ENCODE results near the gene CALCOCO1. TPM values are rescaled to one million over a fixed set of nuclear protein-coding genes. Genes with fewer than 3 reads are reported as not detected.
A peak's percentile ranks its signal among the peaks of the same experiment; 100 is the strongest.

The CALCOCO1 gene
- total and polyA plus RNA-seq, 10 of the 15 experiments (the other 5 are each of a cell fraction or from before 2014, with no cell fraction given), result 2.8 to 55.9 (median 13.7) TPM

GRCh38 chr12:53743266-53744129 is 16.2 kb upstream of the CALCOCO1 start:
- SMC1A ChIA-PET (ENCODE audit: uncharacterized antibody, unreplicated experiment), result interaction anchor here (0.6 to 9.8 kb wide), 24 partner anchors 10 to 234 kb away, joined by 3 to 156 read pairs (median 4); partner anchors contain the start of gene CALCOCO1
- H3K4me3 ChIP-seq, result no peak overlapping the region
- no peak overlapping the region for H3K9ac ChIP-seq (ENCODE audit: control insufficient read depth, insufficient read depth, low read length)

More at GRCh38 chr12:53743266-53744129, 16.2 kb upstream of the CALCOCO1 start:
- ATAC-seq (peak; percentile 77), FAIRE-seq (peak; percentile 88), DNase-seq (ENCODE audit: low read depth, low spot score) (no peak)
- POLR2A ChIA-PET, result interaction anchor here (0.5 to 1.2 kb wide), 5 partner anchors 13 to 201 kb away, joined by 3 to 8 read pairs (median 4); no protein-coding TSS in a partner anchor
- H3K27me3 ChIP-seq (replicated peaks in 1 of 2; ENCODE audit: control insufficient read depth in 2 of 2, insufficient read depth in 2 of 2, low read length in 1 of 2), result peaks cover 9 to 21% of the 10 kb centered on the region in 2 experiments
- H4K20me1 ChIP-seq (ENCODE audit: control insufficient read depth, insufficient read depth), result no peaks in the 10 kb centered on the region
- H3K36me3 ChIP-seq (ENCODE audit: control insufficient read depth in 2 of 2, insufficient read depth in 2 of 2, low read length in 1 of 2), result no peaks in the 10 kb centered on the region
- H3K79me2 ChIP-seq (ENCODE audit: control insufficient read depth, insufficient read depth, low read length), result no peaks in the 10 kb centered on the region
- peaks cover 3% of the 10 kb centered on the region for H3K4me1 ChIP-seq (ENCODE audit: control insufficient read depth, insufficient read depth, low read length)
- peak overlapping the region; percentile 90 for H2AFZ ChIP-seq (ENCODE audit: control insufficient read depth, low read depth, low read length)
- CTCF ChIA-PET, result interaction anchor here (0.6 to 10.2 kb wide), 37 partner anchors 14 to 508 kb away, joined by 3 to 459 read pairs (median 3); partner anchors contain the start of genes ATP5MC2, CALCOCO1, CISTR and MAP3K12
- no peak overlapping the region for H3K27ac ChIP-seq (ENCODE audit: control insufficient read depth, insufficient read depth)
- TF ChIP-seq EGR1 (IDR thresholded peaks at IDR 0.05; ENCODE audit: borderline replicate concordance in 1 of 2, low read depth in 2 of 2, low read length in 2 of 2) (no peak), NBN (IDR thresholded peaks at IDR 0.05) (0 out of 2 replicates have a peak, but pooled peaks have one; percentile 49), ZNF207 (IDR thresholded peaks at IDR 0.05; ENCODE audit: borderline replicate concordance) (peak; percentile 33; the same call in 1 of the 2 replicates), SMC3 (IDR thresholded peaks at IDR 0.05; ENCODE audit: borderline replicate concordance, low read length) (peak; percentile 88), PML (IDR thresholded peaks at IDR 0.05; ENCODE audit: low read length) (no peak), RB1 (IDR thresholded peaks at IDR 0.05; ENCODE audit: borderline replicate concordance) (0 out of 2 replicates have a peak, but pooled peaks have one; percentile 31), YBX1 (IDR thresholded peaks at IDR 0.05) (no peak), CTCF (IDR thresholded peaks at IDR 0.05 in 2 of 3, conservative IDR thresholded peaks at IDR 0.05 in 1 of 3; ENCODE audit: control insufficient read depth in 2 of 3, extremely low read depth in 1 of 3, insufficient read depth in 1 of 3, low read depth in 3 of 3, low read length in 3 of 3) (peak; percentile 92 to 94 (median 93)), RAD21 (IDR thresholded peaks at IDR 0.05; ENCODE audit: insufficient read depth, low read depth, low read length) (peak; percentile 75), CUX1 (IDR thresholded peaks at IDR 0.05; ENCODE audit: insufficient replicate concordance, low read depth, low read length) (peak; percentile 22)
- 12% methylated on average over 16 of the region's 16 CpGs for WGBS (ENCODE audit: insufficient coverage, insufficient replicate concordance, low lambda C conversion rate, missing lambda C conversion rate)
- in situ Hi-C loops (cut with MboI) (loop anchor here (5.0 kb wide), 2 partner anchors 41 to 201 kb away; no protein-coding TSS in a partner anchor), intact Hi-C loops (cut with micrococcal nuclease; ENCODE audit: unreplicated experiment) (loop anchor here (1.0 kb wide), 1 partner anchor 42 kb away; no protein-coding TSS in a partner anchor)
- BruUV-seq (replicated peaks), result no TSS peak
- H3K4me2 ChIP-seq (ENCODE audit: control insufficient read depth, insufficient read depth), result 0 out of 2 replicates have a peak overlapping the region, but pooled peaks have one; percentile 30
- RAD21 ChIA-PET (ENCODE audit: unreplicated experiment), result interaction anchor here (0.6 to 6.1 kb wide), 20 partner anchors 8 to 274 kb away, joined by 3 to 129 read pairs (median 6); partner anchors contain the start of genes ATP5MC2, CALCOCO1 and CISTR
- H3K9me3 ChIP-seq (replicated peaks; ENCODE audit: control insufficient read depth, insufficient read depth, low read length), result no peaks in the 10 kb centered on the region

Measured in GM12878 (cell line).